Medulla oblongata (tissue), 1 donor: Measurements from ENCODE around the gene TTC6.
"Not testable (repeated sequence)": the region's sequence is repeated elsewhere in the genome, so short reads cannot be mapped to it uniquely, and the experiment has no call there.

ENCODE experiments used
- DNase-seq: peaks from one replicate; pipeline ENCODE4 v3.0.0-alpha.2; 2015; ENCODE audit errors: extremely low spot score

Gene TTC6, protein sequence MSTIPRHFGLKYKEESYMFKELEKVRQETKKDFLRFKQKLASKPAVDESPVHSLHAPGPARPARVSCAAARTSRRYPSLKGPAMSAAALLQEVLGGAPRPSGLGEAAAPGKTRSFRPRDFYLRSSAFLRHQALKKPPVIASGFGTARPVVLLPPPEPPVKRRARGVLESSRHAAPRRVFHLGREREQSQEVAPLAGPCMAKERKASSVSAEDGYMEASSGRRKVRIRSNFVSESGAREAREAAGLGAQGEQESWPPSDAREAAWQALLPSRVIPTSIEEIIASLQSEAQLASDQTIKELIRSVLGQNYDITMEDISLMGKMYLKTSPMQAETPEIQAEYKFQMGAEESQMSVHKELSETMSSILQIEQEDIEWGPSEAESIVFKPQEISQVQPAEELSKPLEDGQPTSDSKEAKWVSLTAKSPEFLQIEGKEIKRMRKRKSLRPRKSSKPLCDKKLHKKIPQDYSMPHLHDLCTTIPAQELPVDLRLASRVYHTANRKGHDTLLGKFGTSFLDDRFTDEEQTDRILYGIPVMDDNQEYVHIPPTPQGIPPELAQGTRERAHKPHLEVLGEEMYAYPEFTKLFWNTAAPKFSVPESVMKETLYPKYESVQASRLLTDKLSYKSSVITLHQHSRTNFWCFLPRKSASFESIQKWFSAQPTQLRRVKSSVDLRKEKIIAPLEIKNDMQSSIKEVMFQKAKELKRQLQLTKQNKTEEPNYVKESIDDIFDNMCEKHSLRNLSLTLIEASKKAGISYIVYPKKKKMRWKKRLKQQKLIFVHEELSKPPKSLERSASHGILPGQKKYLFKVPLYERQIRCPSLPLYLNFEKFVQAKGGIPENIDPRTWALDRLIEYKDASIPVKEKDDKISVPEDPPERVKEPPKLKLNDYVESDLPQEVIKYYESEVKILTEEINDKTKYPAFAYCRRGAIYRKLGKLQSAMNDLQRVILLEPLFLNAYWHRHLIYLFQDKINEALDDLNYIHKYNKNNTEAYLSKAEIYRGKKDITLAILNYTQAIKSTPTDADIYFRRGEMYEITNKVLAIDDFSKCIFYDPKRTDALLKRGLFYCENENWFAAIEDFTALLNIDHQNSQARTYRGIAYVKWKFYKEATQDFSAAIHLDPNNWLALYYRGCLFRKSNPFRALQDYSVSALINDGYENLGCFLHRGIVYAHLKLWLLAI (N-terminal part only)

DNA sequence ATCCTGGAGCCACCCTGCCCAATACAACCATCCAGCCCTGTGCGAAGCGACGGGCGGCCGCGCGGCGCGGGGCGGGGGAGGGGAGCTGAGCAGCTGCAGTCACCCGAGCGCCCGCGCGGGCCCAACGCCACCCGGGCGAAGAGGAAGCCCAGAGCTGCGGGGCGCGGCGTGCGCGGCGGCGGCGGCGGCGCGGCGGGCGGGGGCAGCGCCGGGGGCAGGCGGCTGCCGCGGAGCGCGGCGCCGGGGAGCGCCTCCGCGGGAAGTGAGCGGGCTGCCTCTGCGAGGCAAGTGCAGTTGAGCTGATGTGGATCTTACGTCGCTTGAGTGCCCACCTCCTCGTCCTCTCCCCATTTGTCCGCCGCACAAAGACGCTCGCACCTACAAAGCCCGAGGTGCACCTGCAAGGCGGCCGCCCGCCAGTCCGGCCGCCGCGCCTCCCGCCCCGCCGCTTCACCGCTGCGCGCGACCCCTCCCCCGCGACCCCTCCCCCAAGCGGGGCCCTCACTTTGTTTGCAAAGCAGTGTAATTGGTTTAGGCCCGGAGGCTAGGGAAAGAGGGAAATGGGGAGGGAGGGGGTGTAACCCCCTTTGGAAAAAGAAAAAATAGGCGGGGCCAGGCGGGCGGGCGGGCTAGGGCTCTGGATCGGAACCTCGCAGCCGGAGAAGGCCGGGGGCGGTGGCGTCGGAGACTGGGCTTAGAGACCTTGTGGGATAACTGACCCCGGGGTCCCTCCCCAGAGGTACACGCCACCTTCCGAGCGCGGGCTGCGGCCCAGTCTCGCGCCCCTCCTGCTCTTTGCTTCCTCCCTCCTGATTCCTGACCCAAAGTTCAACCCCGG is at the start of gene TTC6, which contains the start of gene FOXA1:
Gene TTC6, plus strand, starts transcription at position 659 of the 838 bp plus-strand sequence. CDS start 26,436 bp downstream, outside the sequence.
Gene FOXA1, minus strand, starts transcription at position 279 of the 838 bp plus-strand sequence. Its CDS starts 277 bp downstream, at position 2.
- no peak for DNase-seq

DNA sequence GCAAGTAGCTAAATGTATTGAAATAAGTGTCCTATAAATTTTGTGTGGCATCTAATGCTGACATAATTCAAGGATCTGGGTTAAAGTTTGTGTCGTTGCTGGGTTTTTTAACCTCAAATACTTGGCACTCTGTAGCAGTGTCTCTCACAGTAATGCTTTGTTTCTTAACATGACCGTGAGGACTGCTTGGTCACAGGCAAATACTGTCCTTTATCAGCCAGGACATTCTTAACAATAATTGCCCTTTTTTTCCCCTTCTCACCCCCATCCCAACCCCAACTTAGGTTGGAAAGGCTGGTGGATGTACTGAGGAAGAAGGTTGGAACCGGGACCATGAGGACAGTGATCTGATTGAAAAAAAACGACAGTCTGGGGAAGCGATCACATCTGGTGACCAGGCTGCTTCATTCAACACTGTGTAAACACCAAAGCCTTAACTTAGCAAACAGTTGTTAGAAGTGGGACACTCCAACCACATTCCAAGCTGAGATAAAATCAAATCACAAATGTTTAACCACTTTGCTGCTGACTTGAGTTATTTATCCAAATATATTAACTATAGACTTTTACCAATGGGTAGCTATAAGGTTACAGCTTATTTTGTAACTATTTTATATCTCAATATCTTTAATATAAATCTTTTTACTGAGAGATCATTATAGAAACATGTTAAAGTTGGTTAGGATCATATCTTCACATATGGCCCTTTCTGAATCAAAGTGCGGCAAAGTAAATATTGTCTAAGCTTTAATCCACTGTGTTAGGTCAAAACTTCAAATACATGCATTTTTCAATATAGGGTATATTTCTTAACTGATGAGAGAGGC is 48.6 kb upstream of the TTC6 start:
- peak; percentile 6 for DNase-seq

DNA sequence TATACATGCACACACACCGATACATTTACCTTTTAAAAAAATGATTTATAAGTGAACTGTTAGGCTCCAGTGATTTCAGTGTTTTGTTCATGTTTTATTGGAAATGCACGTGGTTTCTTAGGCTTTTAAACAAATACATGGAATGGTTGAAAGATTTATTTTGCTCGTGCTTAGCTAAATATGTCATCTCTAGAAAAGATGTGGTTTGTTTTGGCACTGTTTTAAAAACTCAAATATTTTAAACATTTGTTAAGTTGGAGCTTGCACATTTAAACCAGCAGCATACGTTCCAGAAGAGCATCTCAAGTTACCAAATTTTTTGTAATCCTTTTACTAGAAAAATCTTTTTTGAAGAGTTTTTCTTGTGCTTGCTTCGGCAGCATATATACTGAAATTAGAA is 44.9 kb upstream of the TTC6 start:
- DNase-seq = no peak

DNA sequence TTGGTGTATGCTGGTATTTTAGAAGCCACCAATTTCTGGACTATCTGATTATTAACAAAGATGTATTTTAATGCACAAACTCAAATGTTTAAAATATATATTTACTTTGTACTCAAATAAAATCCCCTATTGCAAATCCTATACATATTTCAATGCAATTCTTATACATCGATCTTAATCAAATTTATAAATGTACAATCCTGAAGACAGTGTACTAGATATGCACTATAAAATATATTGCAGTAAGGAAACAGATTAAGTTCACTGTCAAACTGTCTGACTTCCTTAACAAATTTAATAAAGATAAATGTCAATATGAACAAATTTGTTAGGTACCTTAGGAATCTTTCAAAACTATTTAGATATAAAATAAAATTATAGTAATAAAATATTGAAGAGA is 44.3 kb upstream of the TTC6 start:
- DNase-seq = no peak

DNA sequence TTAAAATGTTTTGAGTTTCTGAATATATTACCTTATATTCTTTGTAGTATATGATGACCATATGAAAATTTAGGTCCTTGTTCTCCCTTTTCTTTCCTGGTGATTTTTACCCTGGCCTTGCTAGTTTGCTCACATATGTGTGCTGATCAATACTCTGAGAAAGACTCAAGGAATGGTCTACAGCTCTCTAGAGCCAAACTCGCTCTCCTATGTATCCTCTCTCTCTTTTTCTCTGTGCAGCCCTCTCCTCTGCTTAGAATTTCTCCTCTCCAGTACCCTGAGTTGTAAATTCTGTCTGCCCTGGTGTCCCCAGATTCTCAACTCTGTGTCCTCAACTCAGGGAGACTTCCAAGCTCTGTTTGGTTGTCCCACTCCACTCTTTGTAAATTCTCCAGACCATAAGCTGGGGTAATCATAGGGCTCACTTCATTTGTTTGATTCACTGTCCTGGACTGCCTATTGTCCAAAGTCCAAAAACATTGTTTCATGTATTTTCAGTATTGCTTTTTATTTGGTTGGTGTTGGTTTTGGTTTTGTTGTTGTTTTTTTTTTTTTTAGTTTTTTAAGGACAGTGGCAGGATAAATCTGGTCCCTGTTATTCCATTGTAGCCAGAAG is 41.4 kb upstream of the TTC6 start:
- no peak for DNase-seq

DNA sequence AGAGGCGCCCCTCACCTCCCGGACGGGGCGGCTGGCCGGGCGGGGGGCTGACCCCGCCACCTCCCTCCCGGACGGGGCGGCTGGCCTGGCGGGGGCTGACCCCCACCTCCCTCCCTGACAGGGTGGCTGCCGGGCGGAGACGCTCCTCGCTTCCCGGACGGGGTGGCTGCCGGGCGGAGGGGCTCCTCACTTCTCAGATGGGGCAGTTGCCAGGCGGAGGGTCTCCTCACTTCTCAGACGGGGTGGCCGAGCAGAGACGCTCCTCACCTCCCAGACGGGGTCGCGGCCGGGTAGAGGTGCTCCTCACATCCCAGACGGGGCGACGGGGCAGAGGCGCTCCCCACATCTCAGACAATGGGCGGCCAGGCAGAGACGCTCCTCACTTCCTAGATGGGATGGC is 39.8 kb upstream of the TTC6 start:
- not testable (repeated sequence) for DNase-seq

DNA sequence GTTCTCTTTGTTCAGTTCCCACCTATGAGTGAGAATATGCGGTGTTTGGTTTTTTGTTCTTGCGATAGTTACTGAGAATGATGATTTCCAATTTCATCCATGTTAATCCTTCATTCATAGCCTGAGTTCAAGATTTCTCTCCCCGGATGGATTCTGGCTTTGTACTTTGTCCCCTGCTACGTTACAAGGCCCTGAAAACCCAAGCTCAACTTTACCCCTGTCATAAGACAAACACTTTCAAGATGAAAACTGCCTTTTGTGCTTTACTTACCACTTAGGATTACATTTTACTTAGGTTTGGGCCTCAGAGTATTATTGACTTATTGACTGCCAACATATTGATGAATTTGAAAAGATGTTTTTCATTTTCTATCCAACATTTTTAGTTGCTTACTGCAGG is 36.7 kb upstream of the TTC6 start:
- DNase-seq = no peak

DNA sequence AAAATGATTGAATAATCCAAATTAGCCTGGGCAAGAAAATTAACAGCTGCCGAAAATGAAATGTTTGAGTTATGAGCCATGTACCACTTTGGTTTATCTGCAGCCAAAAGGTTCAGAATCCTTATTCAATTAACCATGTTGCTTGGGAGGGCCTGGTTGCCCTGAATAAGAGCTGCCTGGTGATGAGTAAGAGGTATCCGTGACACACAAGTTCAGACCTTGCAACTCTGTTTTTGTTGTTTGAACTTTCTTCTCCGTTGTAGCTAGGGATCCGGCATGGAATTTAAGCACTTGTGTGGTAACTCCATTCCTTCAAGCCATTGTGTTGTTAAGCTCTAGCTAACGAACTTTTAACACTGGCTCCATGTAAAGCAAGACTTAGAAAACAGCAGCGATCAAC is 36.0 kb upstream of the TTC6 start:
- DNase-seq = no peak

DNA sequence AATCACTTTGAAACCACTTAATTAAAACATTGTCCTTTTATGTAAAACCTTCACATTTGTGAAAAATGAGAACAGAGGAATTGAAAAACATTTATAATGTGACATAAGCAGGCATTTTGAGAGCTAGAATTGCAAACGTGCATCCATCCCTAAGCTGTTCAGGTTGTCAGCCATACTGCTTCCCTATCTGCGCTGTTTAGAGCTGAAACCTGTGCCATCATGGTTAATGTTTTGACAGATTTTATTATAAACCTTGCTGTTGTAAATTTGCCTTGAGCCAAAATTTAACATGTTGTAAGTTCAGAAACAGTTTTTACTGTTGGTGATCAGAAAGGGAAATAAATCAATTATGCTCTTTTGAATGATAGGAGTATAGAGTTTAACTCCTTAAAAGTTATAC is 32.2 kb upstream of the TTC6 start:
- no peak for DNase-seq

DNA sequence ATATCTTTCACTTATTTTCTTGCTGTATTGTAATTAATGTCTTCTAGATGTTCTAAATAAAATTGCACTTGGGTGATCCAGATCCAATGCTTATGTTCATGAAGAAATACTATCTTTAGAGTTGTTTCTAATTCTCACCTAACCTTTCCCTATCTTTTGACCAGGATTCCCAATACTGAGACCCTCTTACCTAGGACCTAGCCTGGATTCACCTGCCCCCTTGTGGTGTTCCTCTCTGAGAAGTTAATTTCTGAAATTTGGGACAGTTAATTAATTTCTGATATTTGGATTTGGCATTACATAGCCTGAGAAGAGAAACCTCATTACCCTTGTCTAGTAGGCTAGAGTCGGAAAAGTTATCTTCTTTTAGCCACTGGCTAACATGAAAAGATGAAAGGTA is 29.9 kb upstream of the TTC6 start:
- DNase-seq = no peak

DNA sequence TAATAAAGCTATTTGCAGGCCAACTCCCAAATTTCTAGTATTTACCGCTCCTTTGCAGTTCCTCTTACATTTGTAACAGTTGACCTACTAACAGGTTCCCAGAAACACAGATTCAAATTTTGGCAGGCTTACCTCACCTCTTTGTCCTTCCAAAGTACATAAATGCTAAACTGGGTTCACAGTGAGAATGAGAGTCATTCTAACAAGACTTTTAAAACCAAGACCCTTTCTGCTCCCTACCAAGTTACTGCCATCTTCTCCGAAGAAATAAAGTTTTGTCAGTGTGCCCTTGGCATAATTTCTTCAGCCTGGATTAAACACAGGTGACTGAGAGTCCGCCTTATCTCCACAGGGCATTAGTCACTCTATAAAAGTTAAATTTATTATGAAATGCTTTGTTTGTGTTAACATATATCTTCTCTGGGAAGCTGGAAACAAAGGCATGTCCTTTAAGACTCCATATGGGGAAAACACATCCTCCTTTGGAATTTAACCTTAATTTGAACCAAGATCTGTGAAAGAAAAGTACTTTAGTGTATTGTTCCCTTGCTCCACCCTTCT is 28.5 kb upstream of the TTC6 start:
- no peak for DNase-seq

DNA sequence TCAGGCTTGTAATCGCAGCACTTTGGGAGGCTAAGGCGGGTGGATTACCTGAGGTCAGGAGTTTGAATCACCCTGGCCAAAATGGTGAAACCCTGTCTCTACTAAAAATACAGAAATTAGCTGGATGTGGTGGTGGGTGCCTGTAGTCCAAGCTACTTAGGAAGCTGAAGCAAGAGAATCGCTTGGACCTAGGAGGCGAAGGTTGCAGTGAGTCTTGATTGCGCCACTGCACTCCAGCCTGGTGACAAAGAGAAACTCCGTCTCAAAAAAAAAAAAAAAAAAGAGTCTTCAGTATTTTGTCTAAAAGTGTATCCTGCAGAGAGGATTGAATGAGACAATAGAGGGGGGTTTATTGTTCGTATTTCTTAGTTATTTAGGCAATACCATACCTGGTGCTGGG is 25.7 kb upstream of the TTC6 start:
- DNase-seq = no peak

DNA sequence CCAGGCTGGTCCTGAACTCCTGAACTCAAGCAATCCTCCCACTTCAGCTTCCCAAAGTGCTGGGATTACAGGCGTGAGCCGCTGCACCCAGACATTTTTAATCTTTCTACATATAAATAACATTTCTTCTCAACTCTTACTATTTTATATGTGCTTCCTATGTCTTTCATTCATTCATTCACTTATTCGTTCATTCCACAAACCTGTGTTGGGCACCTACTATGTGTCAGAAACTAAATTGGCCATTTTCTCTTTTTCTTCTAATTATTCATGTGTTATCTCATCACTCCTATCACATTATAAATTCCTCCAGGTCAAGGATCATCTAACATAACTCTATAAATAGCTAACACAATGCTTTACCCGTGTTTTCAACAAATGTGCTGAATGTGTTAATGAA is 24.0 kb upstream of the TTC6 start:
- no peak for DNase-seq

DNA sequence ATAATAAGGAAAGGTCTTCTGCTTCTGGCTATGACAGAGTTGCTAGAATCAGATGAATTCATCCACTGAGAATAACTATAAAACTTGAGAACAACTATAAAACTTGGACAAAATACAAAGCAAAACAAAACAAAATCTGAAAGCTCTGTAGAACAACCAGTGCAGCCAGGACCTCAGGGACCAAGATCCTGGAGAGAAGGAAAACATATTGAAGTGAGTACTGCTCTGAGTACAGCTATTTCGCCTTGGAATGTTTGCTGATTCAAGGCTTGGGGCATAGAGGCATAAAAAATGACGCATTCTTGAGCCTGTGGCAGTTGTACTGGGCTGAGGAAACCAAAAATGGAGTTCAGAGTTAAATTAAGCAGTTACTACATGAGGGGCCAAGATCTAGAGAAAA is 22.1 kb upstream of the TTC6 start:
- no peak for DNase-seq

DNA sequence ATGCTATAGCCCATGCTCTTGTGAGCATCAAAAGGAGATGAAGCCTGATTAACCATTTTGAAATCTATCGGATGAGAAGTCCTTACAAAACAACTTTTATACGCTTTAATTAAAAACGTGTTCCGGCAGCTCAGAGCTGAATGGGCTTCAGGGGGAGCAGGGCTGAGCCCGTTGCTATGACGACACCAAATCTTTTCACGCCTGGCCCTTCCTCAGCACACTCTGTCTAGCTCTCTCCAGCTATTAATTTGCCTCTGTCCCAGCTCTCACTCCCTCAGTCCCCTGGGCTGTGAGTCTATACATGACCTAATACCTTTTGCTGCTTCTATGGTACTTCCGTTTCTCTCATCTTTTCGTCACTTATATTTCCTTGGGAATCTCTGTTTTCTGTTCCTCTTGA is 16.2 kb upstream of the TTC6 start:
- no peak for DNase-seq

DNA sequence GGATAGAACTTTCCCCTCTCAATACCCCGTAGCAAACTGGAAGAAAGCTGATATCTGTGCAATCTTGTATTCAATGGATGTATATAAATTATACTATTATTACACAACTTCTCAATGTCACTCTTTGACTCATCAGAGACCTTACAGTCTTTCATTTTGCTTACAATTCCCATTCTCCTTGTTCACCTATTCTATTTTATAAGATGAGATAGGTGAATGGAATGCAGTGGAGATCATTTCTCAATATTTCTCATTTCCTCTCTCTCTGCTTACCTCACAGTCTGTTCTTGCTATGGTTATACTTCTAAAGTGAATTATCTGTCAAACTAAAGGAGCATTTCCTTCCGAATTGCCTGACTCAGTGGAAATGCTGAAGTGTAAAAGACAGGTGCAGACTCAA is 15.3 kb upstream of the TTC6 start:
- DNase-seq = no peak

DNA sequence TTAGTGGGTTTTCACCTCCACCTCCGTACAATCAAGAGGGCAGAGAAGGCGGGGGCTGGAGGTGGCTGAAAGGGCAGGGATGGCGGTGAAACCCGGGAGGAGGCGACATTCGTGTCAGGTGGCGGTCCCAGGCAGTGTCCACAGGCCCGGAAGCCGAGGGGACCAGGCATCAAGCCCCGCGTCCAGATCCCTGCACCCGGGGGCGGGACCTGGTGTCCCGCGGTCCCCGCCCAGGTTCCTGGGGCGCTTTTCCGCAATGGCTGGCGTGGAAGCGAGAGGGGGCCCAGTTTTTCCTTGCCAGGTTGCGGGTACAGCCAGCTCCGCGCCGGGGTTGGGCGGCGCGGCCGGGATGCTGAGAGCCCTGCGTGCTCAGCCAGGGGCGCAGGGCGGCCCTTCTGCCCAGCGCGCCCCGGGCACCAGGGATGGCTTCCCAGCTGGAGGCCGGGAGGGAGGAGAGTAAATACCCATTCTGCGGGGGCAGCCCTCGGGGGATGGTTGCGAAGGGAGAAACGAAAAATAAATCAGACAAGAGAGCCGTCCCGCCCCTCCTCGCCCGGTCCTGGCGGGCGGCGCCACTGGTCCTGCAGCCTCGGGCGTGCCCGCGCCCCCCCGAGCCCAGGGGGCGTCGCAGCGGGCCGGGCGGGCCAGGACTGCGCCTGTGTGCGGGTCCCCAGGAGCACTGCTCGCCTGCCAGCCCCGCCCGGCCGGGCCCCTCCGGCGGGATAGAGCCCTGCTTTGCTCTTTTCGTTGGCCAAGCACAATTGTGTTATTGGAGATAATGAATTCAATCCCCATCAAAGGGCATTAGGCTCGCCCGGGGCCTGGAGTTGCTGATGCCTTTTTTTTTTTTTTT is 11.8 kb upstream of the TTC6 start:
- no peak for DNase-seq

DNA sequence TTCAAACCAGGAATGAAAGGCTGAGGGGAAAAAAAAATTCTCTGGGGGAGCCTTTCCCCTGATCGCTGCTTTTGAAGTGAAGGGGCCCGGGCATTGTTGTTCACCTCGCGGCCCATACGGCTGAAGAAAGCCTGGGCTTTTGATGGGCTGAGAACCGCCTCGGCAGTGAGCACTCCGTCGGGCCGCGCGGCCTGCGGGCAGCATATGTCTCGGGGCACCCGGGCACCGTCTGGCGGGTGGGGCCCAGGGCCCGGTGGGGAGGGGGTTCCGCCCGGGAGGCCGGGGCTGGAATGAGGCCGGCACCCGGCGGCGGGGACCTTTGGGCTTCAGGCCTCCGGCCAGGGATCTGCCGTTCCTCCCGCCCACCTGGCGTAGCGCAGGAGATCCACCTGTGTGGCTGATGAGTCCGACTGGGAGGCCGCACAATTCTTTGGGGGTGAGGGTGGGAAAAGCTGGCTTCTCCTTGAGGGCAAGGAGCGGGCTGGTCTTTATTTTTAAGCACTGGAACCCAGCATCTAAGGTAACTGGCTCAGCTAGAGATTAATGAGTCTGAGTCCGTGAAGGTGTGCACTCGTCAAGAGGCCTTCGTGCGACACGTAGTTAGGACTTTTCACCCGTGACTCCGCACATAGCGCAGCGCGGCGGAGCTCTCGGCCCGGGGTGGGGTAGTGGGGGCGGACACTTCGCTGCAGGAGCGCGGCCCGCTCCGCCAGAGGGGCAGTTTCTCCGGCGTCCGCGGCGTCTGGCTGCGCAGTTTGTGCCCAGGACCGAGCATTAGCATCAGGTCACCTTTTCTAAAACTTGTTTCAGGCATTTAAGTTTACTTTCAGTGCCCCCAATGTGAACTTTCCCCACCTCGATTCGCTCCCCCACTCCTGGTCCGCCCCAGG is 11.0 kb upstream of the TTC6 start:
- DNase-seq = no peak
